Stimulated activated memory B cell treated with anti-CD40 and anti-IgM and Interleukin-4, amounts not matched to agents 10 μg/mL and 1 μg/mL and 100 μg/mL, for 72 hours (primary cell): ENCODE measurements around the gene SCN1A.

ENCODE experiments used
- ATAC-seq: fragments of 150-1000 bp; cut with Tn5 transposase; 2 replicates; pipeline ENCODE4 v1.10.0; 2021
- H3K27ac Mint-ChIP-seq: one replicate; pipeline ENCODE4 v1.8.0; 2022; ENCODE audit warnings: mild to moderate bottlenecking, mixed read lengths
- H3K27me3 Mint-ChIP-seq: one replicate; pipeline ENCODE4 v1.8.0; 2022; ENCODE audit warnings: mixed read lengths
- H3K36me3 Mint-ChIP-seq: one replicate; pipeline ENCODE4 v1.8.0; 2022; ENCODE audit warnings: mixed read lengths
- H3K4me1 Mint-ChIP-seq: one replicate; pipeline ENCODE4 v1.8.0; 2022; ENCODE audit warnings: mixed read lengths
- H3K4me3 Mint-ChIP-seq: one replicate; pipeline ENCODE4 v1.8.0; 2022; ENCODE audit warnings: mild to moderate bottlenecking, moderate library complexity, mixed read lengths
- H3K9me3 Mint-ChIP-seq: one replicate; pipeline ENCODE4 v1.8.0; 2022; ENCODE audit warnings: mixed read lengths

Gene SCN1A

GRCh38 chr2:166127217-166128155 lies at the start of gene SCN1A:
TSS of gene SCN1A (minus strand) at chr2:166128020. CDS start at chr2:166073621, 54,399 bp downstream.
- peaks cover 7% of the 10 kb centered on the region for H3K4me1 Mint-ChIP-seq
- ATAC-seq = no peak
- no peaks in the 10 kb centered on the region for H3K36me3 Mint-ChIP-seq
- peaks cover 20% of the 10 kb centered on the region for H3K27me3 Mint-ChIP-seq
- H3K27ac Mint-ChIP-seq = no peak within 1 kb of the TSS
- no peak within 1 kb of the TSS for H3K4me3 Mint-ChIP-seq
- H3K9me3 Mint-ChIP-seq = no peaks in the 10 kb centered on the region

DNA sequence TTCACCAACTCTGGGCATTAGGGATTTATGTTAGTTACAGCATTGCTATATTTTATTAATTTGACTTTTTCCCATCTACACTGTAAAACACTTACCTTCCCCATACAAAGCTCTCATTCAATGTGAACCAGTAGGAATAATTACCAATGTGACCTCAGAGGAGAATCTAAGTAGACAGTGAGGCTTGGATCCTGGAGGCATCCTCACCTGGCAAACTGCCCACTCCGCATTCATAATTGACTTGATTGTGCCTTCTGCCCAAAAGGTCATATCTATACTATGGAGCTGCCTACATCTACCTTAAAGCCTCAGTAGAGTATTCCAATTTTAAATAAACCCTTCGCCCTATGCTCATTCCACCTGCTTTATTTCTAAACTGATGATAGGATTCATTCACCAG lies 45.4 kb upstream of the SCN1A start:
- H3K27ac Mint-ChIP-seq = no peak overlapping the region
- H3K27me3 Mint-ChIP-seq = peaks cover 5% of the 10 kb centered on the region
- H3K4me1 Mint-ChIP-seq = no peaks in the 10 kb centered on the region
- no peak for ATAC-seq
- no peaks in the 10 kb centered on the region for H3K36me3 Mint-ChIP-seq
- H3K4me3 Mint-ChIP-seq = no peak overlapping the region
- no peaks in the 10 kb centered on the region for H3K9me3 Mint-ChIP-seq

DNA sequence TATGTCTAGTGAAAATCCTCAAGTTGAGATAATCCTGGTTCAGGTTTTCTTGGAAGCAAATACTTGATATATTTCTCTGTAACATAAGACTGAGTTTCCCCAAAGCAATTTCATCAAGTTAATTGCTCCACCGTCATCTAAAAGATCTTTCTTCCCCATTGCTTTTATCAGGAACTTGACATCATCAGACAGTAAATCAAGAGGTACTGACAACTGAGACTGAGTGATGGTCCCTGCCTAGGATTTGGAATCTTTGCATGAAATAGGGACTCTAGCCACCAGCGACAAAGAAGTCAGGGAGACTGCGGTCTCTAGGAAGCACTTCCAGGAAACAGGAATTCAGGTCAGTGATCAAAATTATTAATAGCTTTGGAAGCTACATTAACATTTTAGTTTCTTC lies 43.4 kb upstream of the SCN1A start:
- Mint-ChIP-seq H3K4me1 (no peaks in the 10 kb centered on the region), H3K36me3 (no peaks in the 10 kb centered on the region), H3K4me3 (no peak overlapping the region), H3K9me3 (no peaks in the 10 kb centered on the region), H3K27me3 (peaks cover 10% of the 10 kb centered on the region), H3K27ac (no peak overlapping the region)
- ATAC-seq = no peak

DNA sequence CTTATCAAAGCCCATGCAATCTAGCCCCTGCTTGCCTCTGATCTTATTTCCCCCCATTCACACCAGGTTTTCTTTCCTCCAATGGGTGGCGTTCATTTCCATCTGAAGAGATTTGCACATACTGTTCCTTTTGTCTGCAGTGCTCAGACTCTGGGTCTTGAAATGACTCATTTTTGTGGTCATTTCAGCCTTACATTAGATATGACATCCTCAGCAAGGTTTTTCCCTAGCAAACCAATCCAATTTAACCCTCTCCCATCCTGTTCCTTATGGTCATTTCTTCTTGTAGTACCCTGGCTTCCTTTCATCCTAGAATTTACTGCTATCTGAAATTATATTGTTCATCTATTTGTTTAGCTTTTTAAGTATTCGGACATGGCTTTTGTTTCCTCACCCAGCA lies 42.5 kb upstream of the SCN1A start:
- no peak overlapping the region for H3K27ac Mint-ChIP-seq
- no peak for ATAC-seq
- H3K4me1 Mint-ChIP-seq = no peaks in the 10 kb centered on the region
- H3K9me3 Mint-ChIP-seq = no peaks in the 10 kb centered on the region
- H3K36me3 Mint-ChIP-seq = no peaks in the 10 kb centered on the region
- peaks cover 10% of the 10 kb centered on the region for H3K27me3 Mint-ChIP-seq
- H3K4me3 Mint-ChIP-seq = no peak overlapping the region

- Mint-ChIP-seq H3K36me3 (no peaks in the 10 kb centered on the region), H3K4me1 (no peaks in the 10 kb centered on the region), H3K27me3 (peaks cover 10% of the 10 kb centered on the region), H3K9me3 (no peaks in the 10 kb centered on the region), H3K27ac (no peak overlapping the region), H3K4me3 (no peak overlapping the region)
- ATAC-seq = no peak
These were observed 39.6 kb upstream of the SCN1A start for GRCh38 chr2:166167449-166167848.

DNA sequence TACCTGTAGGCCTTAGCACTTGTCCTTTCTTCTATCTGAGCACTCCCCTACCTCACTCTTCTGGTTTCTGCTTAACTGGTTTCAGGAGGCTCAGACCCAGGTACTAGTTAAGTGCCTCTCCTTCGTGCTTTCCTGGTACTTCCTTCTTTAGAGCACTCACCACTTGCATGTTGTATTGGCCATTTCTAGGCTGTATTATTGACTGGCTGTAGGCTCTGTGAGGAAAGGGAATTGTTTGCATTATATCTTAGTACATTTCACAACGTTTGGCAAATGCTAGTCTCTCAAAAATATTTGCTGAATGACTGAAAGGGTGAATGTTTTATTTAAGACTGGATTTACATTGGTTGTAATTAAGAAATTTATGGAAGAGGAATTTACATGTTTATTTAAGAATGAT lies 36.0 kb upstream of the SCN1A start:
- H3K4me3 Mint-ChIP-seq = no peak overlapping the region
- H3K27ac Mint-ChIP-seq = no peak overlapping the region
- peaks cover 10% of the 10 kb centered on the region for H3K27me3 Mint-ChIP-seq
- no peaks in the 10 kb centered on the region for H3K4me1 Mint-ChIP-seq
- no peak for ATAC-seq
- H3K36me3 Mint-ChIP-seq = no peaks in the 10 kb centered on the region
- H3K9me3 Mint-ChIP-seq = no peaks in the 10 kb centered on the region

DNA sequence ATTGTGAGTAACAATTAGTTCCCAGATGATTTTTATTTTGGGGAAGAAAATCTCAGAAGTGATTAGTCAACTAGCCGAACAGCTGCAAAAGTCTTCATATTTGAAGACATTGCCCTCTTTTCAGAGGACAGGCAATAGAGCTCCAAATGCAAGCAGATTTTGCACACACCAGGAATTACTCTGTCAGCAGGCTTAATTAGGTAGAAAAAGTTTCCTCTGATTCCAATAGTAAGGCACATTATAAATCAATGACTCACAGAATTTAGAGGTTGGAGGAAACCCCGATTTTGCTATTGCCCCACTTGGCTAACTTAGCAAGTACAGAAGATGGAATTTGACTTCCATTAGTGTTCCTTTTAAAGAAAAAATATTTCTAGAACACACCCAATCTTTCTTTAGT lies 30.7 kb upstream of the SCN1A start:
- H3K36me3 Mint-ChIP-seq = no peaks in the 10 kb centered on the region
- H3K4me3 Mint-ChIP-seq = no peak overlapping the region
- H3K27ac Mint-ChIP-seq = no peak overlapping the region
- H3K9me3 Mint-ChIP-seq = no peaks in the 10 kb centered on the region
- no peaks in the 10 kb centered on the region for H3K4me1 Mint-ChIP-seq
- no peak for ATAC-seq
- no peaks in the 10 kb centered on the region for H3K27me3 Mint-ChIP-seq

- Mint-ChIP-seq H3K9me3 (no peaks in the 10 kb centered on the region), H3K4me3 (no peak overlapping the region), H3K36me3 (no peaks in the 10 kb centered on the region), H3K27me3 (no peaks in the 10 kb centered on the region), H3K4me1 (no peaks in the 10 kb centered on the region), H3K27ac (no peak overlapping the region)
- ATAC-seq = no peak
These were observed 29.8 kb upstream of the SCN1A start for GRCh38 chr2:166157578-166157977.

DNA sequence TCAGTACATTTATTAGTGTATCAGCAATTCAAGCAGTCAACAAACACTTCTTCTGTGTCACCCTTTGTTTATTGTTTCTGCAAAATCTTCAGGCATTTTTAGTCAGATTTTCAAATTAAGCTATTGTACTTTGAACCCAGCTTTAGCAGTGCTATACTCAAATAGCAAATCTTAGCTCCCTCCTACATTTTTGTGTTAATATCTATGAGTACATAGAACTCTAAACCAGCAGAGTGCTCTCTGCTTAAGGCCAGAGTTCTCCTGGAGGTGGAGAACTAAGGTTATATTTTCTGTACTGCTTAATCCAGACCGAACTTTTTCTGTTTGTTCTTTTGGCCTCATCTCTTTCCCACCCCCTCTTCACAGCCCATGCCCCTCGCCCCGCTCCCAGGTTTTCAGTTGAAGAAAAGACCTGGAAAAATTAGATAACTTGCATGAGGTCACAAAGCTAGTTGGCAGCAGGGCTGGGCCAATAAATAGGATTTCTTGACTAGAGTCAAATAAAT lies 29.2 kb upstream of the SCN1A start:
- no peak overlapping the region for H3K27ac Mint-ChIP-seq
- H3K4me3 Mint-ChIP-seq = no peak overlapping the region
- H3K27me3 Mint-ChIP-seq = no peaks in the 10 kb centered on the region
- H3K9me3 Mint-ChIP-seq = no peaks in the 10 kb centered on the region
- H3K36me3 Mint-ChIP-seq = no peaks in the 10 kb centered on the region
- no peaks in the 10 kb centered on the region for H3K4me1 Mint-ChIP-seq
- ATAC-seq = no peak

DNA sequence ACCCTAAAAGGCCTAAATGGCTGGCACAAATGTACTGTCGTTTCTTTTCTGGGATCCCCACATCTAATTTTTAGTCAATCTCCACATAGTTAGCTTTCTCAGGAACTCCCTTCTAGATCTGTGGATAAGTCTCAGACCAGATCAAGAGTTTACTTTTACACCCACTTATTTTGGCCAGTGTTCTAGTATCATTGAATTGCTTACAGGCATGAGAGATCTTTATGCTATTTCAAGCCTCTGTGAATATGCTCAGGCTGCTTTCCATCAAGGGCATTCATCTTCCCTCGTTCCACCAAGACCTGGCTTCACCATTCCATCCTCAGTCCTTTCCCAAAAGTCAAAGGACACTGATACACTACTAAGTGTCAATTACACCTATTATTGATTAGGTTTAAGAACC lies 27.8 kb upstream of the SCN1A start:
- H3K9me3 Mint-ChIP-seq = no peaks in the 10 kb centered on the region
- no peaks in the 10 kb centered on the region for H3K27me3 Mint-ChIP-seq
- H3K36me3 Mint-ChIP-seq = no peaks in the 10 kb centered on the region
- no peak overlapping the region for H3K27ac Mint-ChIP-seq
- no peak overlapping the region for H3K4me3 Mint-ChIP-seq
- no peaks in the 10 kb centered on the region for H3K4me1 Mint-ChIP-seq
- ATAC-seq = no peak

GRCh38 chr2:166154685-166155338 lies 27.0 kb upstream of the SCN1A start:
- H3K36me3 Mint-ChIP-seq = no peaks in the 10 kb centered on the region
- no peak overlapping the region for H3K27ac Mint-ChIP-seq
- H3K9me3 Mint-ChIP-seq = no peaks in the 10 kb centered on the region
- no peaks in the 10 kb centered on the region for H3K4me1 Mint-ChIP-seq
- no peak overlapping the region for H3K4me3 Mint-ChIP-seq
- ATAC-seq = peak; percentile 35
- H3K27me3 Mint-ChIP-seq = no peaks in the 10 kb centered on the region

- Mint-ChIP-seq H3K9me3 (no peaks in the 10 kb centered on the region), H3K4me3 (no peak overlapping the region), H3K27ac (no peak overlapping the region), H3K36me3 (no peaks in the 10 kb centered on the region), H3K4me1 (no peaks in the 10 kb centered on the region), H3K27me3 (no peaks in the 10 kb centered on the region)
- no peak for ATAC-seq
These were observed 24.2 kb upstream of the SCN1A start for GRCh38 chr2:166152064-166152463.

DNA sequence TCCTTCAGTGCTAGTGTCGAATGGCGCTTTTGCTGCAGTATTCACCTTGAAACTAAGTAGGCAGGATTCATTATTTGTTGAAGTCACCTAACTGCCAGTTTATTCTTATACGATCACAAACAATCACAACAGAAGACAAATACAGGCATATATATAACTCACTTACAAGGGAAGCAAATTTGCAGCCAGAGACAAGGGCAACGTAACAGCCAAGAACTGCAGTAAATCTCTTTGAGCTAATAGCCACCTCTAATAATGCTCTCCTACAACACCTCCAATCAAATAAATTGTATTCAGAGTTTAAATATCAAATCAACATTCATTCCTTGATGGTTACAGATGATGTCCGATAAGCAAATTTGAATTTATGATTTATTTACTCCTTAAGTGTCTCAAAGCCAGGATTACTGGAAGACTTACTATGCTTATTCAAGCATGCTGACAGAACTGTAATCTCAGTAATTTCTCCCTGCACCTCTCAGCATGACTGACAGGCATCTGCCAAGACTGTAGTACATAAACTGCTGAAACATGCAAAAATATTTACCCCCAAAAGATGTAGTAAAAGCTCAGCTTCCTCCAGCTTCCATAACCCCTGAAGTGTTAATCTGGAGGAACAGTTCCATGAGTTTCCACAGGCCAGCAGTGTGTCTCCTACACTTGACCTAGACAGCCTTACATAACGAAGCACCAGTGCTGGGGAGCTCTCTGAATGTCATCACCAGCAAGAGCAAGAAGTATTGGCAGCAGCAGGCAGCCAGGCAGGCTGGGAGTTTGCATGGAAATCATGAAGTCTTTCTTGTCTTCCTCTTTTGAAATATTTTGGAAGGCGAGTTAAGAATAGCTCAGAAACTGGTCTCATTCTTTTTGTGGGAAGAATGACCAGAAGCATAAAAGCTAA lies 20.9 kb upstream of the SCN1A start:
- no peaks in the 10 kb centered on the region for H3K27me3 Mint-ChIP-seq
- no peaks in the 10 kb centered on the region for H3K4me1 Mint-ChIP-seq
- no peaks in the 10 kb centered on the region for H3K36me3 Mint-ChIP-seq
- no peak overlapping the region for H3K27ac Mint-ChIP-seq
- peak; percentile 22 for ATAC-seq
- H3K9me3 Mint-ChIP-seq = no peaks in the 10 kb centered on the region
- no peak overlapping the region for H3K4me3 Mint-ChIP-seq

DNA sequence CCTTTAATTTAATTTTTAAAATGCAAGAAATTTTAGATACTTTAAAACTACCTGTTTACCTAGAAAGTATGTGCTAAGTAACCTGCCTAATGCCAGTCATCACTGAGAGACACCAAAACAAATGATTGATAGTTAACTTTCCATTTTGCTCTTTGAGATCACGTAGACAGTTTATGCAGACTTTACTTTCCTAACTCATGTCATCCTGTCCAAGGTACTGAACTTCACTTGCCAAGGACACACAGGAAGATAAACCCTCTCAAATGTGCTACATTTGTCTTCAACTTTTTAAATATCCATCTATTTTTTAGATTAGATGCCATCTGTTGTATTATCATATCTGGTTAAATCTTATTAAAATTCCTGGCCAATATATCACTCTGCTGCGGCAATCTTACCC lies 20.1 kb upstream of the SCN1A start:
- Mint-ChIP-seq H3K27me3 (no peaks in the 10 kb centered on the region), H3K9me3 (no peaks in the 10 kb centered on the region), H3K36me3 (no peaks in the 10 kb centered on the region), H3K4me3 (no peak overlapping the region), H3K4me1 (no peaks in the 10 kb centered on the region), H3K27ac (no peak overlapping the region)
- ATAC-seq = no peak

DNA sequence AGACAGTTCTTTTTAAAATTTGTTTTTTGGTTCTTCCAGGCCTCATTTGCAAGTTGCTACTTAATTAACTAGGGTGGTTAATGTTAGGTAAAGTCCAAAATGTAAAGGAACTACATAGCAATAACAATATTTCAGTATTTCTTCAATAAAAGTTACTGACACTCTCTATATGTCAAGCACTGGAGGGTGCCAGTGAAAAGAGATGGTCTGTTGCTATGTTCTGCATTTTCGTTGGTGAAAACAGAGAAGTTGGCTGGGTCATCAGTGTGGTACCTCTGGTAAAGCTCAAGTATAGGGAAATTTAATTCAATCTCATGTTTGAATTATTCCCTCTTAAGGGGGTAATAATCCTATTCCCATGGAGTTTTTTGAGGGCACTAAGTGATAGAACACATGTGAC lies 16.3 kb upstream of the SCN1A start:
- H3K9me3 Mint-ChIP-seq = no peaks in the 10 kb centered on the region

More for the DNA sequence above, 16.3 kb upstream of the SCN1A start:
- Mint-ChIP-seq H3K4me3 (no peak overlapping the region), H3K27ac (no peak overlapping the region), H3K36me3 (no peaks in the 10 kb centered on the region), H3K4me1 (no peaks in the 10 kb centered on the region), H3K27me3 (no peaks in the 10 kb centered on the region)
- no peak for ATAC-seq
